ENCODE data around the gene TAOK2.
A peak's percentile ranks its signal among the peaks of the same experiment; 100 is the strongest.
"Not testable (repeated sequence)": the region's sequence is repeated elsewhere in the genome, so short reads cannot be mapped to it uniquely, and the experiment has no call there.

The TAOK2 gene

GRCh38 chr16:30030011-30030685 is 56.5 kb downstream of the TAOK2 start:
- no peak for TF ChIP-seq CTCF (IDR thresholded peaks at IDR 0.05; ENCODE audit: insufficient read depth, missing control alignments)
- no peak for DNase-seq (ENCODE audit: insufficient read length, low spot score)
- FAIRE-seq = no peak

DNA sequence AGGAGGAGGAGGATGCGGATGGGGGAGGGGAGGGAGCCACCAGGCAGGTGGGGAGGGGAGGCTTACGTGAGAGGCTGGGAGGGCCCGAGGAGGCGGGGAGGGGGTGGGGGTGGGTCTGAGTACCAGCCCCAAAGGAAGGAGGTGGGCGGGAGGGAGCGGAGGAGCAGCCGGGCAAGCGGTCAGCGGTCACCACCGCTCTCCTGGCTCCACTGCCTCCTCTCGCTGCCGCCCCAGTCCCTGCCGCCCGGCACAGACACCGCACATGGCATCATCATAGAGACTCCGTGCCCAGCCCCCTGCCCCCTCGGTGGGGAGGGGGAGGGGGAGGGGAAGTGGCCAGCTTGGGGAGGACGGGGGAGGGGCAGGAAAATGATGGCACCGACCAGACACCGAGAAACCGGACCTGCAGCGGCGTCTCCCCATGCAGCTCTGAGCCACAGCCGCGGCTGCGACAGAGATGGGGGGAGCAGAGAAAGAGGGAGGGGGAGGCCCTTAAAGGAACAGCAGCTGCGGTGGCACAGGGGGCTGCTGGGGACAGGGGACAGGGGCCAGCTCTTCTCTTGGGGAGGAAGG is 57.3 kb downstream of the TAOK2 start, which contains the start of gene TLCD3B:
TLCD3B (minus strand) TSS at position 431 of the 573 bp plus-strand sequence. CDS start 744 bp downstream, outside the sequence.
- no peak for TF ChIP-seq CTCF (IDR thresholded peaks at IDR 0.05; ENCODE audit: insufficient read depth, missing control alignments)
- DNase-seq (ENCODE audit: insufficient read length, low spot score) (peak; percentile 46), FAIRE-seq (no peak)

GRCh38 chr16:30031477-30031918 is 57.8 kb downstream of the TAOK2 start:
- TF ChIP-seq CTCF (IDR thresholded peaks at IDR 0.05; ENCODE audit: insufficient read depth, missing control alignments) = no peak
- FAIRE-seq (no peak), DNase-seq (ENCODE audit: insufficient read length, low spot score) (no peak)

GRCh38 chr16:30032083-30032819 is 58.6 kb downstream of the TAOK2 start:
- peak; percentile 96 for TF ChIP-seq CTCF (IDR thresholded peaks at IDR 0.05; ENCODE audit: insufficient read depth, missing control alignments)
- FAIRE-seq (peak; percentile 80), DNase-seq (ENCODE audit: insufficient read length, low spot score) (no peak)

DNA sequence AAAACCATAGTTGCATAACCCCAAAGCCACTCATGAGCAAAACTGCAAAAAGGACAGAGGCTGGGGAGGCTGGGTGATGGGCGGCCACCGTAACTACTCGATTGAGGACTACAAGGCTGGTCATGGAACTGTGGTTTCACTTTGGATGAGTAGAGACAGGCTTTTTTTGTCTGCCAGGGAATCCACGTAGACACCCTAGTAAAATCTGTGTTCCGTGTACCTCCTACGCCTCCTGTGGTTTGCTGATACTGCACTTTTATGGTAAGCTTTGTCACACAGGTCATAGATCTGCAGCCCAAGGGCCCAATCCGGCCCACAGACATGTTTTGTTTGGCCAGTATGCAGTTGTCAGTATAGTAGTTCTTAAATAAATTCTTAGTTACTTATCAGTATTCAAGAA is 59.6 kb downstream of the TAOK2 start:
- DNase-seq (ENCODE audit: insufficient read length, low spot score) (no peak), FAIRE-seq (no peak)
- no peak for TF ChIP-seq CTCF (IDR thresholded peaks at IDR 0.05; ENCODE audit: insufficient read depth, missing control alignments)

DNA sequence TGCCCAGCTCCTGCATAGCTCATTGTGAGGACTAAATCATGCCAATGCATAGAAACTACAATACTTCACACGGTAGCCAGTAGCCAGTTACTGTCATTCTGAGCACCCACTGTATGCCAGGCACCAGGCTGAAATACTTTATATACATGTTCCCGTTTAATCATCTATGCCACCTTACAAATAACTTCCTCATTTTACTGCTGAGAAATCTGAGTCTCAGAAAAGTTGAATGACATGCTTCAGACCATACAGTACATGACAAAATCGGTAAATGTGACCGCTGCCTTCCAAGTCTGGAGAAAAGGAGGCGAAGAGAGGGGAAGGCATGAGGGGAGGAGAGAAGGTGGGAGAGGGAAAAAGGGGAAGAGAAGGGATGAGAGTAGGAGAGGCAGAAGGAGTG is 66.6 kb downstream of the TAOK2 start:
- no peak for FAIRE-seq
- TF ChIP-seq CTCF (IDR thresholded peaks at IDR 0.05; ENCODE audit: insufficient read depth, missing control alignments) = no peak
- no peak for DNase-seq (ENCODE audit: insufficient read length, low spot score)

GRCh38 chr16:30040690-30041089 is 67.0 kb downstream of the TAOK2 start:
- FAIRE-seq; DNase-seq (ENCODE audit: insufficient read length, low spot score): not testable (repeated sequence)

All from D721Med (cell line).